HepG2 (cell line): Measurements from ENCODE around the gene COA7. TPM values are rescaled to one million over a fixed set of nuclear protein-coding genes. Genes with fewer than 3 reads are reported as not detected.
A peak's percentile ranks its signal among the peaks of the same experiment; 100 is the strongest.

Experiments used
- ASH2L ChIP-seq: fragments of 300-600, 200-600 bp; sonication (generic); IDR thresholded peaks from 2 replicates; pipeline ENCODE4 v1.7.0; 2017; ENCODE audit warnings: low read depth, mild to moderate bottlenecking, moderate library complexity, mixed read lengths, low read length; ENCODE audit not compliant: insufficient read length
- HDAC6 ChIP-seq: fragments of 200-600 bp; sonication (generic); IDR thresholded peaks from 2 replicates; pipeline ENCODE4 v1.7.0; 2017; ENCODE audit warnings: mild to moderate bottlenecking, antibody characterized with exemption, low read length, low read depth
- HNRNPK ChIP-seq: fragments of 200-400 bp; formaldehyde crosslinking; IDR thresholded peaks from 2 replicates; pipeline ENCODE4 v1.6.1; 2018; ENCODE audit warnings: low read length, low read depth, moderate library complexity, mild to moderate bottlenecking; ENCODE audit not compliant: poor library complexity, severe bottlenecking
- KAT7 ChIP-seq: IDR thresholded peaks from 2 replicates; pipeline ENCODE4 v1.6.1; 2018; ENCODE audit warnings: borderline replicate concordance, missing compliant biosample characterization
- MEF2D ChIP-seq: sonication (generic); formaldehyde crosslinking; IDR thresholded peaks from 2 replicates; pipeline ENCODE4 v1.5.1; 2020; ENCODE audit warnings: mild to moderate bottlenecking, missing genetic modification reagents
- NR2F2 ChIP-seq: IDR thresholded peaks from 2 replicates; pipeline ENCODE4 v1.6.1; 2012; ENCODE audit warnings: low read depth, inconsistent platforms, borderline replicate concordance
- ONECUT2 ChIP-seq: sonication (generic); formaldehyde crosslinking; IDR thresholded peaks from 2 replicates; pipeline ENCODE4 v1.4.0; 2020; ENCODE audit warnings: missing genetic modification reagents
- PHF5A ChIP-seq: IDR thresholded peaks from one replicate; pipeline ENCODE4 v1.6.1; 2018; ENCODE audit warnings: low read depth, missing genetic modification reagents; ENCODE audit not compliant: unreplicated experiment
- SP1 ChIP-seq, 2 experiments: fragments of 450-650 bp in 1 of 2; sonication (generic) in 1 of 2; formaldehyde crosslinking in 1 of 2; IDR thresholded peaks; 2 replicates each; pipeline versions ENCODE4 v1.4.0 to v1.6.1; 2016 to 2020; ENCODE audit warnings: missing genetic modification reagents in 1 of 2
- TFDP1 ChIP-seq: IDR thresholded peaks from 2 replicates; pipeline ENCODE4 v1.6.1; 2016; ENCODE audit warnings: missing compliant biosample characterization, missing genetic modification reagents, borderline replicate concordance
- ZFP37 ChIP-seq: sonication (generic); formaldehyde crosslinking; IDR thresholded peaks from 2 replicates; pipeline ENCODE4 v1.4.0; 2020; ENCODE audit warnings: missing genetic modification reagents, borderline replicate concordance
- ZNF441 ChIP-seq: sonication (generic); formaldehyde crosslinking; IDR thresholded peaks from 2 replicates; pipeline ENCODE4 v1.7.0; 2021; ENCODE audit warnings: missing genetic modification reagents, borderline replicate concordance
- ZNF468 ChIP-seq: sonication (generic); formaldehyde crosslinking; IDR thresholded peaks from 2 replicates; pipeline ENCODE4 v1.8.0; 2022; ENCODE audit warnings: mild to moderate bottlenecking, moderate library complexity, missing genetic modification reagents
- ZNF543 ChIP-seq: sonication (generic); formaldehyde crosslinking; IDR thresholded peaks from 2 replicates; pipeline ENCODE4 v1.4.0; 2020; ENCODE audit warnings: mild to moderate bottlenecking, missing genetic modification reagents
- ZNF564 ChIP-seq: sonication (generic); formaldehyde crosslinking; IDR thresholded peaks from 2 replicates; pipeline ENCODE4 v1.8.1; 2023; ENCODE audit warnings: mild to moderate bottlenecking, missing genetic modification reagents
- ZNF703 ChIP-seq: sonication (generic); formaldehyde crosslinking; IDR thresholded peaks from 2 replicates; pipeline ENCODE4 v1.5.1; 2020; ENCODE audit warnings: missing genetic modification reagents, mild to moderate bottlenecking, moderate library complexity, borderline replicate concordance
- ZNF747 ChIP-seq: sonication (generic); formaldehyde crosslinking; IDR thresholded peaks from 2 replicates; pipeline ENCODE4 v1.8.1; 2023; ENCODE audit warnings: missing genetic modification reagents, mild to moderate bottlenecking, borderline replicate concordance
- ZNF777 ChIP-seq: sonication (generic); formaldehyde crosslinking; IDR thresholded peaks from 2 replicates; pipeline ENCODE4 v1.4.0; 2020; ENCODE audit warnings: missing genetic modification reagents
- ZNF83 ChIP-seq: sonication (generic); formaldehyde crosslinking; IDR thresholded peaks from 2 replicates; pipeline ENCODE4 v1.4.0; 2020; ENCODE audit warnings: missing genetic modification reagents, mild to moderate bottlenecking, borderline replicate concordance
- polyA plus RNA-seq, 8 experiments: library from polyadenylated mRNA; depleted of rRNA in 3 of 8; stranded (reverse) in 7 of 8; unstranded in 1 of 8; fragments of >200 nt; fragmentation: Illumina TruSeq in 4 of 8; extraction: Trizol in 4 of 8; gene quantifications; 2 replicates each; pipeline versions ENCODE4 v1.2.1 to v1.2.3, GENCODE V29; 2011 to 2016; ENCODE audit warnings: low read depth in 4 of 8, missing spikeins in 1 of 8, mixed read lengths in 1 of 8; ENCODE audit not compliant: insufficient read depth in 1 of 8
- total RNA-seq, 5 experiments: library from RNA; depleted of rRNA; stranded (reverse); fragments of >200 nt; fragmentation: Illumina TruSeq; extraction: Trizol; gene quantifications; 2 replicates each; pipeline ENCODE4 v1.2.3, GENCODE V29; 2016; ENCODE audit warnings: low read depth in 1 of 5
- TF ChIP-seq, protein P1 (sequence below): sonication (generic); formaldehyde crosslinking; IDR thresholded peaks from 2 replicates; pipeline ENCODE4 v1.5.1; 2020; ENCODE audit warnings: mild to moderate bottlenecking, missing genetic modification reagents, moderate library complexity
- TF ChIP-seq, protein P2 (sequence below): sonication (generic); formaldehyde crosslinking; IDR thresholded peaks from 2 replicates; pipeline ENCODE4 v1.5.1; 2020; ENCODE audit warnings: mild to moderate bottlenecking, missing genetic modification reagents, borderline replicate concordance

COA7 gene
- total and polyA plus RNA-seq, 2 of the 13 experiments (the other 11 are each of a cell fraction or from before 2014, with no cell fraction given) = 12.3 to 30.4 TPM

- TF ChIP-seq, protein P1, sequence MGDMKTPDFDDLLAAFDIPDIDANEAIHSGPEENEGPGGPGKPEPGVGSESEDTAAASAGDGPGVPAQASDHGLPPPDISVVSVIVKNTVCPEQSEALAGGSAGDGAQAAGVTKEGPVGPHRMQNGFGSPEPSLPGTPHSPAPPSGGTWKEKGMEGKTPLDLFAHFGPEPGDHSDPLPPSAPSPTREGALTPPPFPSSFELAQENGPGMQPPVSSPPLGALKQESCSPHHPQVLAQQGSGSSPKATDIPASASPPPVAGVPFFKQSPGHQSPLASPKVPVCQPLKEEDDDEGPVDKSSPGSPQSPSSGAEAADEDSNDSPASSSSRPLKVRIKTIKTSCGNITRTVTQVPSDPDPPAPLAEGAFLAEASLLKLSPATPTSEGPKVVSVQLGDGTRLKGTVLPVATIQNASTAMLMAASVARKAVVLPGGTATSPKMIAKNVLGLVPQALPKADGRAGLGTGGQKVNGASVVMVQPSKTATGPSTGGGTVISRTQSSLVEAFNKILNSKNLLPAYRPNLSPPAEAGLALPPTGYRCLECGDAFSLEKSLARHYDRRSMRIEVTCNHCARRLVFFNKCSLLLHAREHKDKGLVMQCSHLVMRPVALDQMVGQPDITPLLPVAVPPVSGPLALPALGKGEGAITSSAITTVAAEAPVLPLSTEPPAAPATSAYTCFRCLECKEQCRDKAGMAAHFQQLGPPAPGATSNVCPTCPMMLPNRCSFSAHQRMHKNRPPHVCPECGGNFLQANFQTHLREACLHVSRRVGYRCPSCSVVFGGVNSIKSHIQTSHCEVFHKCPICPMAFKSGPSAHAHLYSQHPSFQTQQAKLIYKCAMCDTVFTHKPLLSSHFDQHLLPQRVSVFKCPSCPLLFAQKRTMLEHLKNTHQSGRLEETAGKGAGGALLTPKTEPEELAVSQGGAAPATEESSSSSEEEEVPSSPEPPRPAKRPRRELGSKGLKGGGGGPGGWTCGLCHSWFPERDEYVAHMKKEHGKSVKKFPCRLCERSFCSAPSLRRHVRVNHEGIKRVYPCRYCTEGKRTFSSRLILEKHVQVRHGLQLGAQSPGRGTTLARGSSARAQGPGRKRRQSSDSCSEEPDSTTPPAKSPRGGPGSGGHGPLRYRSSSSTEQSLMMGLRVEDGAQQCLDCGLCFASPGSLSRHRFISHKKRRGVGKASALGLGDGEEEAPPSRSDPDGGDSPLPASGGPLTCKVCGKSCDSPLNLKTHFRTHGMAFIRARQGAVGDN (CRISPR knock-in tag) = peak; percentile 100
- TF ChIP-seq TFDP1 (peak; percentile 85; the same call in 1 of the 2 replicates), ZNF747 (CRISPR knock-in tag) (peak; percentile 93), ZNF543 (CRISPR knock-in tag) (0 out of 2 replicates have a peak, but pooled peaks have one; percentile 78), MEF2D (CRISPR knock-in tag) (peak; percentile 53; the same call in 1 of the 2 replicates), ZNF777 (peak; percentile 64; the same call in 1 of the 2 replicates), ASH2L (peak; percentile 80), PHF5A (no peak), NR2F2 (no peak), ZNF441 (peak; percentile 87), ZFP37 (CRISPR knock-in tag) (peak; percentile 95; the same call in 1 of the 2 replicates), ZNF468 (CRISPR knock-in tag) (no peak), HNRNPK (no peak), ZNF564 (CRISPR knock-in tag) (peak; percentile 95), SP1 (IDR thresholded peaks at IDR 0.05) (no peak), SP1 (CRISPR knock-in tag; IDR thresholded peaks at IDR 0.05) (peak; percentile 30), HDAC6 (no peak), ZNF83 (peak; percentile 80; the same call in 1 of the 2 replicates), ONECUT2 (CRISPR knock-in tag) (0 out of 2 replicates have a peak, but pooled peaks have one; percentile 26), KAT7 (no peak), ZNF703 (CRISPR knock-in tag) (peak; percentile 51; the same call in 1 of the 2 replicates)
- TF ChIP-seq, protein P2, sequence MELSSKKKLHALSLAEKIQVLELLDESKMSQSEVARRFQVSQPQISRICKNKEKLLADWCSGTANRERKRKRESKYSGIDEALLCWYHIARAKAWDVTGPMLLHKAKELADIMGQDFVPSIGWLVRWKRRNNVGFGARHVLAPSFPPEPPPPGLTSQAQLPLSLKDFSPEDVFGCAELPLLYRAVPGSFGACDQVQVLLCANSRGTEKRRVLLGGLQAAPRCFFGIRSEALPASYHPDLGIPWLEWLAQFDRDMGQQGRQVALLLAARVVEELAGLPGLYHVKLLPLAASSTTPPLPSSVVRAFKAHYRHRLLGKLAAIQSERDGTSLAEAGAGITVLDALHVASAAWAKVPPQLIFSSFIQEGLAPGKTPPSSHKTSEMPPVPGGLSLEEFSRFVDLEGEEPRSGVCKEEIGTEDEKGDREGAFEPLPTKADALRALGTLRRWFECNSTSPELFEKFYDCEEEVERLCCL (CRISPR knock-in tag) = no peak
Measured at GRCh38 chr1:52702886-52703787, 5.0 kb upstream of the COA7 start (continued).
